BJ (cell line): Measurements from ENCODE around the gene ALAD. TPM values are rescaled to one million over a fixed set of nuclear protein-coding genes. Genes with fewer than 3 reads are reported as not detected.

Experiments used
- CTCF ChIA-PET: fragments of 350-600 bp; formaldehyde crosslinking; extraction: SDS; loops from one replicate; lab custom pipeline; 2021; ENCODE audit warnings: antibody characterized with exemption, inconsistent platforms; lab: Yijun Ruan, JAX
- POLR2A ChIA-PET: fragments of 300-600 bp; sonication (Branson Sonifier 250); formaldehyde crosslinking; extraction: SDS; loops from one replicate; lab custom pipeline; 2021; ENCODE audit warnings: antibody characterized with exemption; lab: Charles Lee
- DNase-seq: peaks from one replicate; pipeline ENCODE4 v3.0.0-alpha.2; 2011; ENCODE audit warnings: low read depth
- H3K27me3 ChIP-seq: 2 replicates; pipeline ENCODE4 v1.6.0; 2011; ENCODE audit warnings: low read length; ENCODE audit not compliant: control insufficient read depth, insufficient read depth
- H3K36me3 ChIP-seq: 2 replicates; pipeline ENCODE4 v1.5.1; 2011; ENCODE audit warnings: low read length; ENCODE audit not compliant: control insufficient read depth, insufficient read depth
- H3K4me3 ChIP-seq: 2 replicates; pipeline ENCODE4 v1.5.1; 2011; ENCODE audit warnings: low read depth, mild to moderate bottlenecking, control low read depth, low read length
- polyA plus RNA-seq: library from polyadenylated mRNA; depleted of rRNA; stranded (reverse); fragments of >200 nt; gene quantifications from 2 replicates; pipeline ENCODE4 v1.2.3, GENCODE V29; 2011
- TF ChIP-seq, protein P1 (sequence below): IDR thresholded peaks from 2 replicates; pipeline ENCODE4 v1.5.1; 2011; ENCODE audit warnings: low read depth, mild to moderate bottlenecking, control low read depth, inconsistent platforms, low read length, moderate library complexity; ENCODE audit not compliant: insufficient read depth

The ALAD gene
- polyA plus RNA-seq, 1 experiment, result 9.5 TPM

GRCh38 chr9:113372059-113372458 lies 29.0 kb downstream of the ALAD start:
- TF ChIP-seq, protein P1, sequence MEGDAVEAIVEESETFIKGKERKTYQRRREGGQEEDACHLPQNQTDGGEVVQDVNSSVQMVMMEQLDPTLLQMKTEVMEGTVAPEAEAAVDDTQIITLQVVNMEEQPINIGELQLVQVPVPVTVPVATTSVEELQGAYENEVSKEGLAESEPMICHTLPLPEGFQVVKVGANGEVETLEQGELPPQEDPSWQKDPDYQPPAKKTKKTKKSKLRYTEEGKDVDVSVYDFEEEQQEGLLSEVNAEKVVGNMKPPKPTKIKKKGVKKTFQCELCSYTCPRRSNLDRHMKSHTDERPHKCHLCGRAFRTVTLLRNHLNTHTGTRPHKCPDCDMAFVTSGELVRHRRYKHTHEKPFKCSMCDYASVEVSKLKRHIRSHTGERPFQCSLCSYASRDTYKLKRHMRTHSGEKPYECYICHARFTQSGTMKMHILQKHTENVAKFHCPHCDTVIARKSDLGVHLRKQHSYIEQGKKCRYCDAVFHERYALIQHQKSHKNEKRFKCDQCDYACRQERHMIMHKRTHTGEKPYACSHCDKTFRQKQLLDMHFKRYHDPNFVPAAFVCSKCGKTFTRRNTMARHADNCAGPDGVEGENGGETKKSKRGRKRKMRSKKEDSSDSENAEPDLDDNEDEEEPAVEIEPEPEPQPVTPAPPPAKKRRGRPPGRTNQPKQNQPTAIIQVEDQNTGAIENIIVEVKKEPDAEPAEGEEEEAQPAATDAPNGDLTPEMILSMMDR, result no peak
- ChIA-PET CTCF (interaction anchor here (1.7 kb wide), 1 partner anchor 98 kb away, joined by 4 read pairs; no protein-coding TSS in a partner anchor), POLR2A (no interaction called here)
- H3K36me3 ChIP-seq, result peaks cover 7% of the 10 kb centered on the region
- no peak overlapping the region for H3K4me3 ChIP-seq
- no peaks in the 10 kb centered on the region for H3K27me3 ChIP-seq
- DNase-seq, result no peak

DNA sequence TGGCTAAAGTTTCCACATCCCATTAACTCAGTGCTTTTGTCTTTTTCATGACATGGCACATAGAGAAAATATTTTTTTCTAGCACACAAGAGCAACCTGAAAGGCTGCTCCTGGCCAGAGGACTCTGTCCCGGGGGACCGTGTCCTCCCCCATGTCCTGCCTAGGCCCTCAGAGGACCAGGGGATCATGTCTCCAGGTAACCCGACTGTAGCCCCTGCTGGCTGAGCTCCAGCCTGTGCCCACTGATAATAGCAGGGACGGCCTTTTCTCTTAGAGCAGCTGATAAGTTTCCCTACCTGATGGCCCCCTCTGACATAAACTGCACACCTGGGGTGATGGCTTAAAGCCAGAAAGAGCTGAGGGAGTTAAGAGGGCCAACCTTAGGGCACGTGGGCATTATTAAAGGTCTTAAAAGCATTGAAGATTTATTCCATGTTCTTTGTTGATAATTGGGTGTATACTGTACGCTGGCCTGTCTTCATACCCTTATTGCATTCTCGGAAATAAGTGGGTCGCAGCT lies 30.2 kb downstream of the ALAD start:
- ChIA-PET CTCF (interaction anchor here (1.4 to 1.7 kb wide), 2 partner anchors 30 to 96 kb away, joined by 4 to 7 read pairs; partner anchors contain the start of gene ALAD), POLR2A (interaction anchor here (0.6 kb wide), 1 partner anchor 270 kb away, joined by 5 read pairs; no protein-coding TSS in a partner anchor)
- TF ChIP-seq, protein P1, result no peak
- Histone ChIP-seq H3K4me3 (no peak overlapping the region), H3K36me3 (peaks cover 7% of the 10 kb centered on the region), H3K27me3 (no peaks in the 10 kb centered on the region)
- no peak for DNase-seq

DNA sequence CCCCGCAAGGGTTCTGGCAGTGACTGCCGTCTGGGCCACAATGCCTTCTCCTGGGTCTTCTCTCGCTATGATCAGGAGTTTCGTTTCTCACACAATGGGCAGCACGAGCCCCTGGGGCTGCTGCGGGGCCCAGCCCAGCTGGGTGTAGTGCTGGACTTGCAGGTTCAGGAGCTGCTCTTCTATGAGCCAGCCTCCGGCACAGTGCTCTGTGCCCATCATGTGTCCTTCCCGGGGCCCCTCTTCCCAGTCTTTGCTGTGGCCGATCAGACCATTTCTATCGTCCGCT lies 31.3 kb downstream of the ALAD start:
- peaks cover 7% of the 10 kb centered on the region for H3K36me3 ChIP-seq
- DNase-seq, result no peak
- no peaks in the 10 kb centered on the region for H3K27me3 ChIP-seq
- CTCF ChIA-PET, result interaction anchor here (1.4 kb wide), 1 partner anchor 31 kb away, joined by 7 read pairs; the partner anchor contains the start of gene ALAD
- H3K4me3 ChIP-seq, result no peak overlapping the region
- POLR2A ChIA-PET, result interaction anchor here (0.7 kb wide), 1 partner anchor 94 kb away, joined by 6 read pairs; no protein-coding TSS in a partner anchor
- TF ChIP-seq, protein P1, result no peak

DNA sequence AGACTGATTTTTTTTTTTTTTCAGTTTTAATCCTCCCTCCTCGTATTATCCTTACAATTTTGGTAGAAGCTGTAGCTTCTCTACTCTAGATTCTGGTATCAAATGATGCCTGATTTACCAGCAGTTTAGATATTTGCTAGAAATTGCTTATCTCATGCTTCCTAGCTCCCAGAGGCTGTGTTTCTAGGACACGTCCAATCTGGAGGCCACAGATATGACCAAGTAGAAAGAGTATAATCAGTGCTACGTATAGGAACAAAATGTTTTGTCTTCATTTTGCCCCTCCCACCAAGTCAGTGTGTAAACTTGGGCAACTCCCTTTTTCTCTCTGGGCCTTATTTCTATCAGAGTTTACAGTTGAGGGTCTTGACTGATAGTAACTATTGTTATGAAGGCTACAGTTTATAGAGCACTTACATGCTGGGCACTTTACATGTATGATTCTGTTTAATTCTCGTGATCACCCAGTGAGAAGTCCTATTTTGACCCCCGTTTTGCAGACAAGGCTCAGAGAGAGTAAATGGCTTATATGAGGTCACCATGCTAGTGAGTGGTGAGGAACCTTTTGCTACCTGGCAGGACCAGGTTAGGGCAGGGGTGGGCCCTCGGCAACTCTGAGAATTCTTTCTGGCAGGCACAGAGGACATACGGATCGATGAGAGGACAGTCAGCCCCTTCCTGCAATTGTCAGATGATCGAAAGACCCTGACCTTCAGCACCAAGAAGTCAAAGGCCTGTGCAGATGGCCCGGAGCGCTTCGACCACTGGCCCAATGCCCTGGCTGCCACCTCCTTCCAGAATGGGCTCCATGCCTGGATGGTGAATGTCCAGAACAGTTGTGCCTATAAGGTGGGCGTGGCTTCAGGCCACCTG lies 31.9 kb downstream of the ALAD start:
- TF ChIP-seq, protein P1, result no peak
- ChIA-PET CTCF (interaction anchor here (0.6 to 1.8 kb wide), 2 partner anchors 10 to 20 kb away, joined by 3 read pairs; partner anchors contain the start of gene BSPRY), POLR2A (interaction anchor here (0.7 kb wide), 1 partner anchor 93 kb away, joined by 6 read pairs; no protein-coding TSS in a partner anchor)
- Histone ChIP-seq H3K27me3 (no peaks in the 10 kb centered on the region), H3K36me3 (peaks cover 7% of the 10 kb centered on the region), H3K4me3 (no peak overlapping the region)
- no peak for DNase-seq
